ENCODE results near the gene WIF1.

The WIF1 gene

GRCh38 chr12:65055859-65056258, 65.2 kb downstream of the WIF1 start:
- TF ChIP-seq CTCF (IDR thresholded peaks at IDR 0.05; ENCODE audit: control insufficient read depth, insufficient read depth, low read depth, low read length, missing control alignments) = no peak
- no peak for DNase-seq (ENCODE audit: low read depth)
- no peak overlapping the region for H3K4me3 ChIP-seq (ENCODE audit: control insufficient read depth, low read depth, low read length)

DNA sequence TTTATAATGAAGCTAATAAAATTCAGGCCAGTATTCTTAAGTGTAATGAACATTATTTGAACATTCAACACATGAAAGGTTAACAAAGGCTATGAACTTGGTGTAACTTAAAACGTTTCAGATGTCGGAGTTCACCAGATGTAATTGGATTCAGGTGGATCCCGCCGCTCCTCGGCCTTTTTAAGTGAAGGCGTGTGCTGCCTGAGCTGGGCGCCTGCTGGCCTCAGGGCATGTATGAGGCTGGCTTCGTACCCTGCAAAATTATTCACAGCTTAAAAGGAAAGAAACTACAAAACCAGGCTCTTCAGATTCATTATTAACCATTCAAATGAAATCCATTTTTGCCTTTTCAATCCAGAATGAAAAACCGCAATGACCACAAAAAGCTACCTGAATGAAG, 69.9 kb downstream of the WIF1 start:
- H3K4me3 ChIP-seq (ENCODE audit: control insufficient read depth, low read depth, low read length) = no peak overlapping the region
- TF ChIP-seq CTCF (IDR thresholded peaks at IDR 0.05; ENCODE audit: control insufficient read depth, insufficient read depth, low read depth, low read length, missing control alignments) = no peak
- no peak for DNase-seq (ENCODE audit: low read depth)

DNA sequence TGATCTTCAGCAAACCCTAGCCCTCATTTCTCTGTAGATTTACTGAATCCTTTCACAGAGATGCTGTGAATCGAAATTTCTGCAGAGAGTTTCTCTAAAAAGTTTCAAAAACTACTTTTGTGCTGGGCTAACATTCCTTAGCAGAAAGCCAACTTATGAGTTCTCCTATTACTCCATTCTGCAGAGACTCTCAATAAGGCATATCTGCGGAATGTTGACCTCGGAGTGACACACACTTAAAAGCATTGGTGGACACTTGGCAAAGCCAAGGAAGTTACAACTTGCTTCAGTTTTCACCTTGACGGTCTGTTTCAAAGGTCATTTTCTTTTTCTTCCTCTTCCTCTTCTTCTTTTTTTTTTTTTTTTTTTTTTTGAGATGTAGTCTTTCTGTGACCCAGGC, 75.8 kb downstream of the WIF1 start:
- DNase-seq (ENCODE audit: low read depth) = no peak
- TF ChIP-seq CTCF (IDR thresholded peaks at IDR 0.05; ENCODE audit: control insufficient read depth, insufficient read depth, low read depth, low read length, missing control alignments) = no peak
- H3K4me3 ChIP-seq (ENCODE audit: control insufficient read depth, low read depth, low read length) = no peak overlapping the region

- no peak overlapping the region for H3K4me3 ChIP-seq (ENCODE audit: control insufficient read depth, low read depth, low read length)
- DNase-seq (ENCODE audit: low read depth) = no peak
- no peak for TF ChIP-seq CTCF (IDR thresholded peaks at IDR 0.05; ENCODE audit: control insufficient read depth, insufficient read depth, low read depth, low read length, missing control alignments)
Observed at GRCh38 chr12:65039301-65039700, 81.8 kb downstream of the WIF1 start.

DNA sequence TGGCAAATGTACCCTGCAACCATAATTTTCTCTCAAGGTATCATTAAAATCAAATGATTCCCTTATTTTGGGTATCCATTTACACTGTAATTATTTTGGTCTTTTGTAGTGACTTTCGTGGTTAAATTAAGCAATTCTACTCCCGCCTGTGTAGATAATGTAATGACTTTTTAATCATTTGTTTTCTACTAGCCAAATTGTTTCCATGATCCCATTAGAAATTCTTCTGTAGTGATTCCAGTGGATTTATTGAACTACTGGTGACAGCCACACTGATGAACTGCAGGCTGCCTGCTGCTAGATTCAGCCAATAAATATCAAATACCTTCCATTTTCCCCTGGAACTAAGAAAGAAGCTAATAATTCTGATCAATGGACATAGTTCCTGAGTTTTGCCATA, 96.0 kb downstream of the WIF1 start:
- no peak for DNase-seq (ENCODE audit: low read depth)

GRCh38 chr12:65023485-65023884, 97.6 kb downstream of the WIF1 start:
- no peak for DNase-seq (ENCODE audit: low read depth)
- TF ChIP-seq CTCF (IDR thresholded peaks at IDR 0.05; ENCODE audit: control insufficient read depth, insufficient read depth, low read depth, low read length, missing control alignments) = no peak
- H3K4me3 ChIP-seq (ENCODE audit: control insufficient read depth, low read depth, low read length) = no peak overlapping the region

More for the DNA sequence above, 96.0 kb downstream of the WIF1 start:
- H3K4me3 ChIP-seq (ENCODE audit: control insufficient read depth, low read depth, low read length) = no peak overlapping the region
- TF ChIP-seq CTCF (IDR thresholded peaks at IDR 0.05; ENCODE audit: control insufficient read depth, insufficient read depth, low read depth, low read length, missing control alignments) = no peak

- no peak for DNase-seq (ENCODE audit: low read depth)
Observed at GRCh38 chr12:65022960-65023359, 98.1 kb downstream of the WIF1 start.

More at GRCh38 chr12:65022960-65023359, 98.1 kb downstream of the WIF1 start:
- no peak overlapping the region for H3K4me3 ChIP-seq (ENCODE audit: control insufficient read depth, low read depth, low read length)
- TF ChIP-seq CTCF (IDR thresholded peaks at IDR 0.05; ENCODE audit: control insufficient read depth, insufficient read depth, low read depth, low read length, missing control alignments) = no peak
